Suprapubic skin (tissue), 4 donors: Measurements from ENCODE around the gene DCAF4. TPM values are rescaled to one million over a fixed set of nuclear protein-coding genes. Genes with fewer than 3 reads are reported as not detected.

Experiments used
- DNase-seq, 2 donors: peaks; one replicate each; pipeline ENCODE4 v3.0.0-alpha.2; 2019; ENCODE audit warnings: low spot score in 2 of 2
- H3K27ac ChIP-seq: fragments of 200-600 bp; sonication (generic); one replicate; pipeline ENCODE4 v1.5.1; 2019
- H3K27me3 ChIP-seq: fragments of 200-600 bp; sonication (generic); one replicate; pipeline ENCODE4 v1.5.1; 2019
- H3K36me3 ChIP-seq: fragments of 200-600 bp; sonication (generic); one replicate; pipeline ENCODE4 v1.5.1; 2019
- H3K4me1 ChIP-seq: fragments of 200-600 bp; sonication (generic); one replicate; pipeline ENCODE4 v1.5.1; 2019
- H3K4me3 ChIP-seq: fragments of 200-600 bp; sonication (generic); one replicate; pipeline ENCODE4 v1.5.1; 2019; ENCODE audit warnings: mild to moderate bottlenecking
- H3K9me3 ChIP-seq: fragments of 200-600 bp; sonication (generic); one replicate; pipeline ENCODE4 v1.5.1; 2019
- CTCF ChIP-seq, 2 donors: fragments of 200-600 bp in 1 of 2; fragments of 450-650 bp in 1 of 2; sonication (generic) in 1 of 2; IDR thresholded peaks; one replicate each; pipeline ENCODE4 v1.5.1; 2016 to 2019; ENCODE audit warnings: antibody characterized with exemption in 2 of 2, mild to moderate bottlenecking in 1 of 2, moderate library complexity in 1 of 2
- EP300 ChIP-seq: sonication (generic); formaldehyde crosslinking; IDR thresholded peaks from one replicate; pipeline ENCODE4 v1.6.1; 2017; ENCODE audit warnings: antibody characterized with exemption
- POLR2A ChIP-seq, 2 donors: fragments of 450-650 bp; IDR thresholded peaks; one replicate each; pipeline ENCODE4 v1.6.1; 2017; ENCODE audit warnings: antibody characterized with exemption in 2 of 2, mild to moderate bottlenecking in 2 of 2, moderate library complexity in 2 of 2
- POLR2AphosphoS5 ChIP-seq, 3 donors: sonication (generic); formaldehyde crosslinking; IDR thresholded peaks; one replicate each; pipeline ENCODE4 v1.6.1; 2017; ENCODE audit warnings: antibody characterized with exemption in 3 of 3
- WGBS: methylation state at CpG from one replicate; pipeline ENCODE4 v1.1.5; 2018; 5-methylcytosine and 5-hydroxymethylcytosine counted together
- total RNA-seq, 4 donors: library from RNA; depleted of rRNA; stranded (reverse); fragments of >200 nt; gene quantifications; one replicate each; pipeline ENCODE4 v1.1.0, GENCODE V29; 2016

DCAF4 gene
- total RNA-seq, 4 donors from 2014 or later, result 52.0 to 64.7 (median 55.3) TPM

DNA sequence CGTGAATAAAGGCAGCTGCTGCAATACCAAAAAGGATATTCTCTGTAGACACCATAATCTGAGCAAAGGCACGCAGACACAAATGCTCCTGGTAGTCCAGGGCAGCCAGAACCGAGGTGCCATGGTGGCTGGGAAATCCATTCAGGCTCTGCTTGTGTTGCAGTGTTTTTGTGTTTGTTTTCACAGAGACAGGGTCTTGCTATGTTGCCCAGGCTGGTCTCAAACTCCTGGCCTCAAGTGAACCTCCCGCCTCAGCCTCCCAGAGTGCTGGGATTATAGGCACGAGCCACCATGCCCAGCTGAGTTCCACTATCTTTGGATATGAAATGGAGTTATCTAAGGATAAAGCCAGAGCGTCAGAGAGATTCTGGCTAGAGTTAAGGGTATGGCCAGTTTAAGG, 39.8 kb downstream of the DCAF4 start:
- no peaks in the 10 kb centered on the region for H3K4me1 ChIP-seq
- H3K27ac ChIP-seq, result no peak overlapping the region
- peaks cover 40% of the 10 kb centered on the region for H3K36me3 ChIP-seq
- H3K4me3 ChIP-seq, result no peak overlapping the region
- no peaks in the 10 kb centered on the region for H3K27me3 ChIP-seq
- 97% methylated on average over 6 of the region's 6 CpGs for WGBS
- no peaks in the 10 kb centered on the region for H3K9me3 ChIP-seq
- DNase-seq, result no peak
- no peak for TF ChIP-seq POLR2AphosphoS5 (IDR thresholded peaks at IDR 0.05)
- TF ChIP-seq CTCF (IDR thresholded peaks at IDR 0.05), result no peak
- no peak for TF ChIP-seq EP300
- no peak for TF ChIP-seq POLR2A (IDR thresholded peaks at IDR 0.05)

GRCh38 chr14:72968316-72968715, 42.1 kb downstream of the DCAF4 start:
- Histone ChIP-seq H3K4me1 (no peaks in the 10 kb centered on the region), H3K27ac (no peak overlapping the region)
- 83% methylated on average over 5 of the region's 5 CpGs for WGBS

DNA sequence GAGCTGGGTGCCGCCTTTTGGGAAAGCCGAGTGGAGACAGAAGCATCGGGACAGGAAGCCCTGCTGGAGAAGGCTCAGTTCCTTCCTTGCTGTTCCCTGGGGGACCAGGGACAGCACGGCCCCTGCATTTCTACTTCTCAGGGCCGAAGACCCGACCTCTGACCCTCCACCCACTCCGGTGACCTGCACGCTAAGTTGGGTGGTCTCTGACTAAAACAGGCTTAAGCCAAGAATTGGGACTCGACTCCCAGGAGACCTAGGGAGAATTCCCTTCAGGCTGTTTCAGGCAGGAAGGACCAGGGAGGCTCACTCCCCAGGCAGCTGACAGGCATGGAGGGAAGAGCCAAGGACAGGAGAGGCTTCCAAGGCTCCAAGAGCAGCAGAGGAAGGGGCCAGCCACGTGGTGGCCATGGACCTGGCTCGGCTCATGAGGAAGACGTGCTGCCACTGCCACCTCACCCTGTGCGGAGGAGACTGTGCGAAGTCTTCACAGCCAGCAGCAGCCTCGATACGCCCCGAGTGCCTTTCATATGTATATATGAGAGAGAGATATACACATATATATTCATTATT, 43.9 kb downstream of the DCAF4 start:
- H3K27ac ChIP-seq, result no peak overlapping the region
- 84% methylated on average over 17 of the region's 17 CpGs for WGBS
- H3K4me1 ChIP-seq, result no peaks in the 10 kb centered on the region
- H3K27me3 ChIP-seq, result no peaks in the 10 kb centered on the region
- no peak for DNase-seq
- H3K9me3 ChIP-seq, result no peaks in the 10 kb centered on the region
- TF ChIP-seq EP300 (no peak), CTCF (IDR thresholded peaks at IDR 0.05) (no peak), POLR2A (IDR thresholded peaks at IDR 0.05) (no peak), POLR2AphosphoS5 (IDR thresholded peaks at IDR 0.05) (no peak)
- peaks cover 71% of the 10 kb centered on the region for H3K36me3 ChIP-seq
- no peak overlapping the region for H3K4me3 ChIP-seq

More at GRCh38 chr14:72968316-72968715, 42.1 kb downstream of the DCAF4 start:
- no peak for TF ChIP-seq EP300
- TF ChIP-seq CTCF (IDR thresholded peaks at IDR 0.05), result no peak
- TF ChIP-seq POLR2AphosphoS5 (IDR thresholded peaks at IDR 0.05), result no peak
- no peak for TF ChIP-seq POLR2A (IDR thresholded peaks at IDR 0.05)
- Histone ChIP-seq H3K36me3 (peaks cover 53% of the 10 kb centered on the region), H3K4me3 (no peak overlapping the region), H3K27me3 (no peaks in the 10 kb centered on the region), H3K9me3 (no peaks in the 10 kb centered on the region)
- no peak for DNase-seq

GRCh38 chr14:72970824-72971434, 44.7 kb downstream of the DCAF4 start:
- no peaks in the 10 kb centered on the region for H3K4me1 ChIP-seq
- no peak overlapping the region for H3K27ac ChIP-seq
- no peaks in the 10 kb centered on the region for H3K9me3 ChIP-seq
- TF ChIP-seq POLR2A (IDR thresholded peaks at IDR 0.05) (no peak), CTCF (IDR thresholded peaks at IDR 0.05) (no peak), EP300 (no peak), POLR2AphosphoS5 (IDR thresholded peaks at IDR 0.05) (no peak)
- no peak overlapping the region for H3K4me3 ChIP-seq
- no peaks in the 10 kb centered on the region for H3K27me3 ChIP-seq
- no peak for DNase-seq
- 90% methylated on average over 20 of the region's 20 CpGs for WGBS
- peaks cover 79% of the 10 kb centered on the region for H3K36me3 ChIP-seq

GRCh38 chr14:72974661-72975060, 48.4 kb downstream of the DCAF4 start:
- Histone ChIP-seq H3K27me3 (no peaks in the 10 kb centered on the region), H3K4me3 (no peak overlapping the region), H3K9me3 (no peaks in the 10 kb centered on the region), H3K36me3 (peaks cover 94% of the 10 kb centered on the region), H3K27ac (no peak overlapping the region), H3K4me1 (no peaks in the 10 kb centered on the region)
- no peak for DNase-seq
- WGBS, result 97% methylated on average over 10 of the region's 12 CpGs
- TF ChIP-seq EP300 (no peak), CTCF (IDR thresholded peaks at IDR 0.05) (no peak)
